Lower leg skin (tissue), 3 donors: ENCODE data around the gene FMO2.

Experiments used
- POLR2A ChIP-seq, 2 donors: fragments of 450-650 bp; IDR thresholded peaks; one replicate each; pipeline ENCODE4 v1.6.1; 2016 to 2017; ENCODE audit warnings: antibody characterized with exemption in 2 of 2, mild to moderate bottlenecking in 1 of 2, moderate library complexity in 1 of 2
- TF ChIP-seq, protein P1 (sequence below), 3 donors: fragments of 450-650 bp; IDR thresholded peaks; one replicate each; pipeline ENCODE4 v1.5.1; 2016; ENCODE audit warnings: antibody characterized with exemption in 3 of 3, mild to moderate bottlenecking in 3 of 3, moderate library complexity in 2 of 3

DNA sequence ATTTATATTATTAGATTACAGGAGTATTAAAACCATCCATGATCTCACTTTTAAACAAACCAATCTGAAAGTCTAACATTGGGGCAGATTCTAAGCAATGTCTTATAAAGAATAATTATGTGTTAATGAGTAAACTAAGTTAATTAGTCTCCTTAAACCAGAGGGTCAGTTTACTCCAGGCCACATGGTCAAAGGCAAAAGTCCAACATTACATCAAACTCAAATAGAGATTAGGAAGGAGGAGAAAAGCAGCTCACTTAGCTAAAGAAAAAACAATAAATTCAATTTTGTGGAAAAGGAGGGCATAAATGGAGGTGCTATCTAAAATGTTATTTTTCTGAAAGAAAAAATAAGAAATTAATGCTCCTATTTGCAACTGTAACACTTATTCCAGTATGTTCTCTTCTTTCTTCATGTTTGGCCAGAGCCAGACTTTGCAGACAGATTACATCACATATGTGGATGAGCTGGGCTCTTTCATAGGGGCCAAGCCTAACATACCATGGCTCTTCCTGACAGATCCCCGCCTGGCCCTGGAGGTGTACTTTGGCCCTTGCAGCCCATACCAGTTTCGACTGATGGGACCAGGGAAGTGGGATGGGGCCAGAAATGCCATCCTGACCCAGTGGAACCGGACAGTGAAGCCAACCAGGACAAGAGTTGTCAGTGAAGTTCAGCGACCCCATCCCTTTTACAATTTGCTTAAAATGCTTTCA, 24.3 kb upstream of the FMO2 start:
- TF ChIP-seq, protein P1, sequence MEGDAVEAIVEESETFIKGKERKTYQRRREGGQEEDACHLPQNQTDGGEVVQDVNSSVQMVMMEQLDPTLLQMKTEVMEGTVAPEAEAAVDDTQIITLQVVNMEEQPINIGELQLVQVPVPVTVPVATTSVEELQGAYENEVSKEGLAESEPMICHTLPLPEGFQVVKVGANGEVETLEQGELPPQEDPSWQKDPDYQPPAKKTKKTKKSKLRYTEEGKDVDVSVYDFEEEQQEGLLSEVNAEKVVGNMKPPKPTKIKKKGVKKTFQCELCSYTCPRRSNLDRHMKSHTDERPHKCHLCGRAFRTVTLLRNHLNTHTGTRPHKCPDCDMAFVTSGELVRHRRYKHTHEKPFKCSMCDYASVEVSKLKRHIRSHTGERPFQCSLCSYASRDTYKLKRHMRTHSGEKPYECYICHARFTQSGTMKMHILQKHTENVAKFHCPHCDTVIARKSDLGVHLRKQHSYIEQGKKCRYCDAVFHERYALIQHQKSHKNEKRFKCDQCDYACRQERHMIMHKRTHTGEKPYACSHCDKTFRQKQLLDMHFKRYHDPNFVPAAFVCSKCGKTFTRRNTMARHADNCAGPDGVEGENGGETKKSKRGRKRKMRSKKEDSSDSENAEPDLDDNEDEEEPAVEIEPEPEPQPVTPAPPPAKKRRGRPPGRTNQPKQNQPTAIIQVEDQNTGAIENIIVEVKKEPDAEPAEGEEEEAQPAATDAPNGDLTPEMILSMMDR (IDR thresholded peaks at IDR 0.05) = no peak
- TF ChIP-seq POLR2A (IDR thresholded peaks at IDR 0.05) = no peak
